ENCODE measurements around the gene RAB8B. TPM values are rescaled to one million over a fixed set of nuclear protein-coding genes. Genes with fewer than 3 reads are reported as not detected.

Gene RAB8B
- total RNA-seq, 1 experiment from 2014 or later: 33.8 TPM

- Histone ChIP-seq H2BK120ac (ENCODE audit: low read depth, low read length, poor library complexity, severe bottlenecking) (no peak overlapping the region), H3K56ac (ENCODE audit: insufficient read length, low read depth, low read length) (no peak overlapping the region), H3K79me1 (ENCODE audit: insufficient read depth, low read depth, low read length, poor library complexity, severe bottlenecking) (no peaks in the 10 kb centered on the region), H3K79me2 (ENCODE audit: insufficient read depth, low read length) (no peaks in the 10 kb centered on the region), H3K14ac (ENCODE audit: insufficient read depth, low read length) (no peak overlapping the region), H3K23me2 (ENCODE audit: insufficient read length, low read depth, low read length, poor library complexity, severe bottlenecking) (no peaks in the 10 kb centered on the region), H2BK5ac (ENCODE audit: insufficient read length, low read length) (no peak overlapping the region), H3K4me2 (ENCODE audit: insufficient read depth, insufficient read length, low read length) (no peak overlapping the region), H2AK5ac (ENCODE audit: insufficient read length, low read length) (no peak overlapping the region), H2BK20ac (ENCODE audit: low read depth, low read length, poor library complexity, severe bottlenecking) (no peak overlapping the region), H3K23ac (ENCODE audit: insufficient read length, low read depth, low read length) (no peak overlapping the region), H4K8ac (replicated peaks; ENCODE audit: insufficient read length, low read depth, low read length) (no peak overlapping the region), H2BK15ac (ENCODE audit: low read depth, low read length) (no peak overlapping the region), H2BK12ac (ENCODE audit: insufficient read length, low read depth, low read length) (no peak overlapping the region), H3K4ac (ENCODE audit: low read depth, low read length) (no peak overlapping the region), H3T11ph (ENCODE audit: low read length) (no peak overlapping the region), H4K91ac (ENCODE audit: insufficient read length, low read depth, low read length) (no peak overlapping the region), H3K27me3 (ENCODE audit: insufficient read depth, low read length) (no peaks in the 10 kb centered on the region), H3K9me3 (ENCODE audit: control insufficient read depth, low read depth, low read length) (no peaks in the 10 kb centered on the region), H3K27ac (ENCODE audit: insufficient read length, low read depth, low read length) (no peak overlapping the region), H3K18ac (ENCODE audit: insufficient read length, low read depth, low read length) (no peak overlapping the region), H4K5ac (ENCODE audit: insufficient read length, low read depth, low read length) (no peak overlapping the region), H4K20me1 (ENCODE audit: control insufficient read depth, insufficient read depth, insufficient read length) (no peaks in the 10 kb centered on the region), H3K4me1 (ENCODE audit: insufficient read depth, low read length) (no peaks in the 10 kb centered on the region), H2AFZ (ENCODE audit: low read length) (no peak overlapping the region), H3K9ac (ENCODE audit: extremely low read depth, insufficient read length, low read length) (no peak overlapping the region)
- no CpG with 5 or more reads among the region's 1 CpG for WGBS (ENCODE audit: extremely low coverage, insufficient read length, low lambda C conversion rate)
- Mint-ChIP-seq H3K9me3 (no peaks in the 10 kb centered on the region), H3K36me3 (ENCODE audit: insufficient read depth in 1 of 3, low read depth in 3 of 3) (peaks cover 0 to 6% (median 5%) of the 10 kb centered on the region in 3 experiments; a peak in 3 of 7 replicates), H3K4me3 (no peak overlapping the region), H3K27me3 (ENCODE audit: low read depth) (no peaks in the 10 kb centered on the region), H3K27ac (no peak overlapping the region; a peak in 1 of 7 replicates), H3K4me1 (0 out of 4 replicates have a peak, but pooled peaks cover 0 to 3% of the 10 kb centered on the region in 2 experiments)
- DNase-seq: no peak
- TF ChIP-seq, protein P1, sequence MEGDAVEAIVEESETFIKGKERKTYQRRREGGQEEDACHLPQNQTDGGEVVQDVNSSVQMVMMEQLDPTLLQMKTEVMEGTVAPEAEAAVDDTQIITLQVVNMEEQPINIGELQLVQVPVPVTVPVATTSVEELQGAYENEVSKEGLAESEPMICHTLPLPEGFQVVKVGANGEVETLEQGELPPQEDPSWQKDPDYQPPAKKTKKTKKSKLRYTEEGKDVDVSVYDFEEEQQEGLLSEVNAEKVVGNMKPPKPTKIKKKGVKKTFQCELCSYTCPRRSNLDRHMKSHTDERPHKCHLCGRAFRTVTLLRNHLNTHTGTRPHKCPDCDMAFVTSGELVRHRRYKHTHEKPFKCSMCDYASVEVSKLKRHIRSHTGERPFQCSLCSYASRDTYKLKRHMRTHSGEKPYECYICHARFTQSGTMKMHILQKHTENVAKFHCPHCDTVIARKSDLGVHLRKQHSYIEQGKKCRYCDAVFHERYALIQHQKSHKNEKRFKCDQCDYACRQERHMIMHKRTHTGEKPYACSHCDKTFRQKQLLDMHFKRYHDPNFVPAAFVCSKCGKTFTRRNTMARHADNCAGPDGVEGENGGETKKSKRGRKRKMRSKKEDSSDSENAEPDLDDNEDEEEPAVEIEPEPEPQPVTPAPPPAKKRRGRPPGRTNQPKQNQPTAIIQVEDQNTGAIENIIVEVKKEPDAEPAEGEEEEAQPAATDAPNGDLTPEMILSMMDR (conservative IDR thresholded peaks at IDR 0.05): no peak
These were observed 98.9 kb downstream of the RAB8B start for GRCh38 chr15:63288342-63288741.

All from H9 (cell line).